ENCODE data around the gene TCEAL9. TPM values are rescaled to one million over a fixed set of nuclear protein-coding genes. Genes with fewer than 3 reads are reported as not detected.
"Not testable (repeated sequence)": the region's sequence is repeated elsewhere in the genome, so short reads cannot be mapped to it uniquely, and the experiment has no call there.

Gene TCEAL9
- total RNA-seq, 1 donor from 2014 or later = 0.73 TPM

- H3K36me3 Mint-ChIP-seq (ENCODE audit: low read depth); DNase-seq (ENCODE audit: low spot score); H3K9me3 Mint-ChIP-seq; H3K4me1 Mint-ChIP-seq (ENCODE audit: low read depth); H3K27ac Mint-ChIP-seq; H3K4me3 Mint-ChIP-seq (ENCODE audit: low read depth); H3K27me3 Mint-ChIP-seq (ENCODE audit: low read depth); intact Hi-C loops (cut with micrococcal nuclease): not testable (repeated sequence)
Observed at GRCh38 chrX:103359605-103360004, 3.3 kb downstream of the TCEAL9 start.

- Mint-ChIP-seq H3K9me3 (no peaks in the 10 kb centered on the region), H3K36me3 (ENCODE audit: low read depth) (no peaks in the 10 kb centered on the region), H3K27me3 (ENCODE audit: low read depth) (peaks cover 9% of the 10 kb centered on the region), H3K4me1 (ENCODE audit: low read depth) (peaks cover 5% of the 10 kb centered on the region), H3K27ac (no peak overlapping the region), H3K4me3 (ENCODE audit: low read depth) (no peak overlapping the region)
- intact Hi-C loops (cut with micrococcal nuclease) = no loop called here
- DNase-seq (ENCODE audit: low spot score) = no peak
Observed at GRCh38 chrX:103360092-103360491, 3.8 kb downstream of the TCEAL9 start.

GRCh38 chrX:103360916-103361315, 4.6 kb downstream of the TCEAL9 start:
- H3K27me3 Mint-ChIP-seq (ENCODE audit: low read depth) = peaks cover 4% of the 10 kb centered on the region
- H3K9me3 Mint-ChIP-seq = no peaks in the 10 kb centered on the region
- DNase-seq (ENCODE audit: low spot score) = no peak
- intact Hi-C loops (cut with micrococcal nuclease) = no loop called here
- no peaks in the 10 kb centered on the region for H3K36me3 Mint-ChIP-seq (ENCODE audit: low read depth)
- peaks cover 2% of the 10 kb centered on the region for H3K4me1 Mint-ChIP-seq (ENCODE audit: low read depth)
- H3K27ac Mint-ChIP-seq = no peak overlapping the region
- H3K4me3 Mint-ChIP-seq (ENCODE audit: low read depth) = no peak overlapping the region

GRCh38 chrX:103361798-103362197, 5.5 kb downstream of the TCEAL9 start:
- Mint-ChIP-seq H3K36me3 (ENCODE audit: low read depth) (no peaks in the 10 kb centered on the region), H3K4me1 (ENCODE audit: low read depth) (no peaks in the 10 kb centered on the region), H3K9me3 (no peaks in the 10 kb centered on the region), H3K27ac (no peak overlapping the region), H3K4me3 (ENCODE audit: low read depth) (no peak overlapping the region), H3K27me3 (ENCODE audit: low read depth) (peaks cover 3% of the 10 kb centered on the region)
- no peak for DNase-seq (ENCODE audit: low spot score)
- intact Hi-C loops (cut with micrococcal nuclease) = no loop called here

- H3K27ac Mint-ChIP-seq = no peak overlapping the region
- no peaks in the 10 kb centered on the region for H3K36me3 Mint-ChIP-seq (ENCODE audit: low read depth)
- H3K4me1 Mint-ChIP-seq (ENCODE audit: low read depth) = no peaks in the 10 kb centered on the region
- H3K27me3 Mint-ChIP-seq (ENCODE audit: low read depth) = peaks cover 2% of the 10 kb centered on the region
- H3K4me3 Mint-ChIP-seq (ENCODE audit: low read depth) = no peak overlapping the region
- DNase-seq (ENCODE audit: low spot score) = no peak
- H3K9me3 Mint-ChIP-seq = no peaks in the 10 kb centered on the region
- intact Hi-C loops (cut with micrococcal nuclease) = no loop called here
Observed at GRCh38 chrX:103362474-103362873, 6.2 kb downstream of the TCEAL9 start.

- intact Hi-C loops (cut with micrococcal nuclease) = no loop called here
- Mint-ChIP-seq H3K4me1 (ENCODE audit: low read depth) (no peaks in the 10 kb centered on the region), H3K27ac (no peak overlapping the region), H3K36me3 (ENCODE audit: low read depth) (no peaks in the 10 kb centered on the region), H3K9me3 (no peaks in the 10 kb centered on the region), H3K27me3 (ENCODE audit: low read depth) (no peaks in the 10 kb centered on the region), H3K4me3 (ENCODE audit: low read depth) (no peak overlapping the region)
- DNase-seq (ENCODE audit: low spot score) = no peak
Observed at GRCh38 chrX:103363046-103363445, 6.7 kb downstream of the TCEAL9 start.

GRCh38 chrX:103367502-103367901, 11.2 kb downstream of the TCEAL9 start:
- intact Hi-C loops (cut with micrococcal nuclease) = no loop called here
- no peak overlapping the region for H3K4me3 Mint-ChIP-seq (ENCODE audit: low read depth)
- no peaks in the 10 kb centered on the region for H3K4me1 Mint-ChIP-seq (ENCODE audit: low read depth)
- no peaks in the 10 kb centered on the region for H3K9me3 Mint-ChIP-seq
- H3K27me3 Mint-ChIP-seq (ENCODE audit: low read depth) = peaks cover 2% of the 10 kb centered on the region
- H3K27ac Mint-ChIP-seq = no peak overlapping the region
- DNase-seq (ENCODE audit: low spot score) = no peak
- no peaks in the 10 kb centered on the region for H3K36me3 Mint-ChIP-seq (ENCODE audit: low read depth)

GRCh38 chrX:103369479-103369878, 13.2 kb downstream of the TCEAL9 start:
- Mint-ChIP-seq H3K36me3 (ENCODE audit: low read depth) (no peaks in the 10 kb centered on the region), H3K27me3 (ENCODE audit: low read depth) (peaks cover 3% of the 10 kb centered on the region), H3K4me1 (ENCODE audit: low read depth) (no peaks in the 10 kb centered on the region), H3K27ac (no peak overlapping the region), H3K4me3 (ENCODE audit: low read depth) (no peak overlapping the region), H3K9me3 (no peaks in the 10 kb centered on the region)
- intact Hi-C loops (cut with micrococcal nuclease) = no loop called here
- DNase-seq (ENCODE audit: low spot score) = no peak

- DNase-seq (ENCODE audit: low spot score) = no peak
- intact Hi-C loops (cut with micrococcal nuclease) = no loop called here
- peaks cover 6% of the 10 kb centered on the region for H3K4me1 Mint-ChIP-seq (ENCODE audit: low read depth)
- peaks cover 6% of the 10 kb centered on the region for H3K27me3 Mint-ChIP-seq (ENCODE audit: low read depth)
- no peak overlapping the region for H3K27ac Mint-ChIP-seq
- no peak overlapping the region for H3K4me3 Mint-ChIP-seq (ENCODE audit: low read depth)
- H3K36me3 Mint-ChIP-seq (ENCODE audit: low read depth) = no peaks in the 10 kb centered on the region
- H3K9me3 Mint-ChIP-seq = no peaks in the 10 kb centered on the region
Observed at GRCh38 chrX:103372886-103373285, 16.6 kb downstream of the TCEAL9 start.

- intact Hi-C loops (cut with micrococcal nuclease) = no loop called here
- H3K27me3 Mint-ChIP-seq (ENCODE audit: low read depth) = peaks cover 6% of the 10 kb centered on the region
- H3K9me3 Mint-ChIP-seq = no peaks in the 10 kb centered on the region
- DNase-seq (ENCODE audit: low spot score) = no peak
- no peak overlapping the region for H3K27ac Mint-ChIP-seq
- no peak overlapping the region for H3K4me3 Mint-ChIP-seq (ENCODE audit: low read depth)
- no peaks in the 10 kb centered on the region for H3K36me3 Mint-ChIP-seq (ENCODE audit: low read depth)
- peaks cover 6% of the 10 kb centered on the region for H3K4me1 Mint-ChIP-seq (ENCODE audit: low read depth)
Observed at GRCh38 chrX:103373581-103373980, 17.3 kb downstream of the TCEAL9 start.

- Mint-ChIP-seq H3K9me3 (no peaks in the 10 kb centered on the region), H3K4me3 (ENCODE audit: low read depth) (peak within 1 kb of the TSS; percentile 76), H3K27me3 (ENCODE audit: low read depth) (peaks cover 6% of the 10 kb centered on the region), H3K27ac (no peak within 1 kb of the TSS), H3K4me1 (ENCODE audit: low read depth) (peaks cover 6% of the 10 kb centered on the region), H3K36me3 (ENCODE audit: low read depth) (no peaks in the 10 kb centered on the region)
- DNase-seq (ENCODE audit: low spot score) = no peak
- intact Hi-C loops (cut with micrococcal nuclease) = no loop called here
Observed at GRCh38 chrX:103376118-103376978, 20.0 kb downstream of the TCEAL9 start, which contains the start of gene BEX3. TSS of gene BEX3 (plus strand) at chrX:103376538. CDS start at chrX:103377522, 984 bp downstream.

GRCh38 chrX:103376979-103377324, 20.6 kb downstream of the TCEAL9 start:
- Mint-ChIP-seq H3K36me3 (ENCODE audit: low read depth) (no peaks in the 10 kb centered on the region), H3K4me3 (ENCODE audit: low read depth) (peak overlapping the region; percentile 72), H3K4me1 (ENCODE audit: low read depth) (peaks cover 6% of the 10 kb centered on the region), H3K27me3 (ENCODE audit: low read depth) (peaks cover 6% of the 10 kb centered on the region), H3K27ac (no peak overlapping the region), H3K9me3 (no peaks in the 10 kb centered on the region)
- intact Hi-C loops (cut with micrococcal nuclease) = no loop called here
- DNase-seq (ENCODE audit: low spot score) = no peak

GRCh38 chrX:103378990-103379389, 22.7 kb downstream of the TCEAL9 start:
- Mint-ChIP-seq H3K27me3 (ENCODE audit: low read depth) (peaks cover 5% of the 10 kb centered on the region), H3K4me3 (ENCODE audit: low read depth) (no peak overlapping the region), H3K27ac (no peak overlapping the region), H3K4me1 (ENCODE audit: low read depth) (peaks cover 6% of the 10 kb centered on the region), H3K36me3 (ENCODE audit: low read depth) (no peaks in the 10 kb centered on the region), H3K9me3 (no peaks in the 10 kb centered on the region)
- DNase-seq (ENCODE audit: low spot score) = no peak
- intact Hi-C loops (cut with micrococcal nuclease) = no loop called here
